ENCODE results near the gene ARPIN.

- TF ChIP-seq BHLHE40 (IDR thresholded peaks at IDR 0.05; ENCODE audit: borderline replicate concordance in 1 of 2, low read depth in 2 of 2, low read length in 1 of 2) = no peak
- TF ChIP-seq NFYB (IDR thresholded peaks at IDR 0.05; ENCODE audit: insufficient read depth, low read depth, low read length) = no peak
- no peak for TF ChIP-seq EP300 (IDR thresholded peaks at IDR 0.05; ENCODE audit: borderline replicate concordance in 1 of 2, control insufficient read depth in 1 of 2, low read depth in 2 of 2, low read length in 2 of 2)
- TF ChIP-seq, protein P1, sequence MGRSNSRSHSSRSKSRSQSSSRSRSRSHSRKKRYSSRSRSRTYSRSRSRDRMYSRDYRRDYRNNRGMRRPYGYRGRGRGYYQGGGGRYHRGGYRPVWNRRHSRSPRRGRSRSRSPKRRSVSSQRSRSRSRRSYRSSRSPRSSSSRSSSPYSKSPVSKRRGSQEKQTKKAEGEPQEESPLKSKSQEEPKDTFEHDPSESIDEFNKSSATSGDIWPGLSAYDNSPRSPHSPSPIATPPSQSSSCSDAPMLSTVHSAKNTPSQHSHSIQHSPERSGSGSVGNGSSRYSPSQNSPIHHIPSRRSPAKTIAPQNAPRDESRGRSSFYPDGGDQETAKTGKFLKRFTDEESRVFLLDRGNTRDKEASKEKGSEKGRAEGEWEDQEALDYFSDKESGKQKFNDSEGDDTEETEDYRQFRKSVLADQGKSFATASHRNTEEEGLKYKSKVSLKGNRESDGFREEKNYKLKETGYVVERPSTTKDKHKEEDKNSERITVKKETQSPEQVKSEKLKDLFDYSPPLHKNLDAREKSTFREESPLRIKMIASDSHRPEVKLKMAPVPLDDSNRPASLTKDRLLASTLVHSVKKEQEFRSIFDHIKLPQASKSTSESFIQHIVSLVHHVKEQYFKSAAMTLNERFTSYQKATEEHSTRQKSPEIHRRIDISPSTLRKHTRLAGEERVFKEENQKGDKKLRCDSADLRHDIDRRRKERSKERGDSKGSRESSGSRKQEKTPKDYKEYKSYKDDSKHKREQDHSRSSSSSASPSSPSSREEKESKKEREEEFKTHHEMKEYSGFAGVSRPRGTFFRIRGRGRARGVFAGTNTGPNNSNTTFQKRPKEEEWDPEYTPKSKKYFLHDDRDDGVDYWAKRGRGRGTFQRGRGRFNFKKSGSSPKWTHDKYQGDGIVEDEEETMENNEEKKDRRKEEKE (IDR thresholded peaks at IDR 0.05) = no peak
- TF ChIP-seq EZH2 (IDR thresholded peaks at IDR 0.05; ENCODE audit: borderline replicate concordance, control insufficient read depth, low read depth, low read length) = no peak
- TF ChIP-seq ESRRA (IDR thresholded peaks at IDR 0.05; ENCODE audit: low read length) = no peak
- TF ChIP-seq DPF2 (IDR thresholded peaks at IDR 0.05) = no peak
- TF ChIP-seq POLR2AphosphoS5 (IDR thresholded peaks at IDR 0.05; ENCODE audit: low read length) = no peak
- TF ChIP-seq GABPA (IDR thresholded peaks at IDR 0.05; ENCODE audit: low read depth) = no peak
- no peak for TF ChIP-seq ETV6 (conservative IDR thresholded peaks at IDR 0.05 in 1 of 2, IDR thresholded peaks at IDR 0.05 in 1 of 2; ENCODE audit: borderline replicate concordance in 1 of 2, low read depth in 1 of 2)
- TF ChIP-seq, protein P2, sequence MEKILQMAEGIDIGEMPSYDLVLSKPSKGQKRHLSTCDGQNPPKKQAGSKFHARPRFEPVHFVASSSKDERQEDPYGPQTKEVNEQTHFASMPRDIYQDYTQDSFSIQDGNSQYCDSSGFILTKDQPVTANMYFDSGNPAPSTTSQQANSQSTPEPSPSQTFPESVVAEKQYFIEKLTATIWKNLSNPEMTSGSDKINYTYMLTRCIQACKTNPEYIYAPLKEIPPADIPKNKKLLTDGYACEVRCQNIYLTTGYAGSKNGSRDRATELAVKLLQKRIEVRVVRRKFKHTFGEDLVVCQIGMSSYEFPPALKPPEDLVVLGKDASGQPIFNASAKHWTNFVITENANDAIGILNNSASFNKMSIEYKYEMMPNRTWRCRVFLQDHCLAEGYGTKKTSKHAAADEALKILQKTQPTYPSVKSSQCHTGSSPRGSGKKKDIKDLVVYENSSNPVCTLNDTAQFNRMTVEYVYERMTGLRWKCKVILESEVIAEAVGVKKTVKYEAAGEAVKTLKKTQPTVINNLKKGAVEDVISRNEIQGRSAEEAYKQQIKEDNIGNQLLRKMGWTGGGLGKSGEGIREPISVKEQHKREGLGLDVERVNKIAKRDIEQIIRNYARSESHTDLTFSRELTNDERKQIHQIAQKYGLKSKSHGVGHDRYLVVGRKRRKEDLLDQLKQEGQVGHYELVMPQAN (conservative IDR thresholded peaks at IDR 0.05) = no peak
- no peak for TF ChIP-seq RELA (IDR thresholded peaks at IDR 0.05; ENCODE audit: borderline replicate concordance, partially characterized antibody)
Observed at GRCh38 chr15:89857673-89858072, 55.1 kb downstream of the ARPIN start.
